Measurements from ENCODE around the gene FAM153A. TPM values are rescaled to one million over a fixed set of nuclear protein-coding genes. Genes with fewer than 3 reads are reported as not detected.
"Not testable (repeated sequence)": the region's sequence is repeated elsewhere in the genome, so short reads cannot be mapped to it uniquely, and the experiment has no call there.

Gene FAM153A
- total RNA-seq, 1 donor from 2014 or later = 0.04 TPM

DNA sequence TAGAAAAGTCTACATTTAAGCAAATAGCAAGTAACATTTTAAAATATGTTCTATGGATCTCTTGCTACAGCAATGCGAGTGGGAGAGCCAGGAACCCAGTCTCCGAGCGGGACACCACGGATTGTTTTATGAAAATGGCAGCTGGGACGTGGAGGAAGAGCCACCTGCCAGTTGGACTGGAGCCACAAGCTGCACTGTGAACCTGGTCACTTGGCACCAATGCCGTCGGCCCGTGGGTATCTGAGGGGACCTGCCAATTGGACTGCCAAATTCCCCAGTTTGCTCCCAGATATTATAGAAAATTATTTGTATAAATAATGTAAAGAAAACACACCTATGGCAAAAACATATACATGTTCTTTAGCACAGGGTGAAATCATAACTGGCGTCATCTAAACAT lies 10.6 kb upstream of the FAM153A start:
- H3K4me1 Mint-ChIP-seq; H3K27me3 Mint-ChIP-seq (ENCODE audit: low read depth); DNase-seq (ENCODE audit: low spot score in 2 of 2, unreplicated experiment in 2 of 2); H3K36me3 Mint-ChIP-seq; H3K4me3 Mint-ChIP-seq; H3K9me3 Mint-ChIP-seq; H3K27ac Mint-ChIP-seq: not testable (repeated sequence)

- not testable (repeated sequence) for H3K4me3 Mint-ChIP-seq
Observed at GRCh38 chr5:177791649-177792048, 8.9 kb upstream of the FAM153A start.

GRCh38 chr5:177782169-177782568 lies 530 bp downstream of the FAM153A start:
- H3K4me3 Mint-ChIP-seq; H3K27me3 Mint-ChIP-seq (ENCODE audit: low read depth); DNase-seq (ENCODE audit: low spot score in 2 of 2, unreplicated experiment in 2 of 2); H3K27ac Mint-ChIP-seq; H3K36me3 Mint-ChIP-seq; H3K9me3 Mint-ChIP-seq; H3K4me1 Mint-ChIP-seq: not testable (repeated sequence)

More at GRCh38 chr5:177791649-177792048, 8.9 kb upstream of the FAM153A start:
- H3K9me3 Mint-ChIP-seq; H3K27me3 Mint-ChIP-seq (ENCODE audit: low read depth); H3K4me1 Mint-ChIP-seq; DNase-seq (ENCODE audit: low spot score in 2 of 2, unreplicated experiment in 2 of 2); H3K36me3 Mint-ChIP-seq; H3K27ac Mint-ChIP-seq: not testable (repeated sequence)

GRCh38 chr5:177771206-177771605 lies 11.5 kb downstream of the FAM153A start:
- not testable (repeated sequence) for H3K9me3 Mint-ChIP-seq; H3K27me3 Mint-ChIP-seq (ENCODE audit: low read depth); DNase-seq (ENCODE audit: low spot score in 2 of 2, unreplicated experiment in 2 of 2); H3K36me3 Mint-ChIP-seq; H3K4me3 Mint-ChIP-seq; H3K4me1 Mint-ChIP-seq; H3K27ac Mint-ChIP-seq

GRCh38 chr5:177770646-177771045 lies 12.1 kb downstream of the FAM153A start:
- H3K4me1 Mint-ChIP-seq, H3K9me3 Mint-ChIP-seq: not testable (repeated sequence)

GRCh38 chr5:177763737-177764508 lies 18.8 kb downstream of the FAM153A start:
- not testable (repeated sequence) for H3K4me1 Mint-ChIP-seq; DNase-seq (ENCODE audit: low spot score in 2 of 2, unreplicated experiment in 2 of 2); H3K27me3 Mint-ChIP-seq (ENCODE audit: low read depth); H3K36me3 Mint-ChIP-seq; H3K27ac Mint-ChIP-seq; H3K9me3 Mint-ChIP-seq; H3K4me3 Mint-ChIP-seq

More at GRCh38 chr5:177770646-177771045, 12.1 kb downstream of the FAM153A start:
- H3K27me3 Mint-ChIP-seq (ENCODE audit: low read depth); H3K27ac Mint-ChIP-seq; DNase-seq (ENCODE audit: low spot score in 2 of 2, unreplicated experiment in 2 of 2); H3K36me3 Mint-ChIP-seq; H3K4me3 Mint-ChIP-seq: not testable (repeated sequence)

DNA sequence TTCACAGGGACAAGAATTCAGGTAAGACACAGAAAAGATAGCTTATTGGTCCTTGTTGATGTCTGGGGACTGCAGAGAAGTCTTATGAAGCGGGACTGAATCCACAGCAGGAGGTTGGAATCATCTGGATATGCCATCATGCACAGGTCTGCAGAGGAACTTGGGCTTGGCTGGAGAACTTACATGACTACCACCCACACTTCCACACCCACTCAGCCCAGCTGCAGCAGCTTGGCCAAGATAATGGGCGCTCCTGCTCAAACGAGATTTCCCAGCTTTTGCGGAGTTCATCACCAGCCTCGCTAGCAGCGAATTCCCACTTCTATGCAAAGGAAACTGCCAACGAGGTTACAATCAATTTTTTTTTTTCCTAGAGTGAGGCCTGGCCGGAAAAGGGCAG lies 21.7 kb downstream of the FAM153A start:
- H3K36me3 Mint-ChIP-seq; H3K4me3 Mint-ChIP-seq; H3K27me3 Mint-ChIP-seq (ENCODE audit: low read depth); H3K4me1 Mint-ChIP-seq; DNase-seq (ENCODE audit: low spot score in 2 of 2, unreplicated experiment in 2 of 2); H3K27ac Mint-ChIP-seq; H3K9me3 Mint-ChIP-seq: not testable (repeated sequence)

- not testable (repeated sequence) for DNase-seq (ENCODE audit: low spot score in 2 of 2, unreplicated experiment in 2 of 2); H3K27ac Mint-ChIP-seq; H3K9me3 Mint-ChIP-seq; H3K4me3 Mint-ChIP-seq; H3K4me1 Mint-ChIP-seq; H3K36me3 Mint-ChIP-seq; H3K27me3 Mint-ChIP-seq (ENCODE audit: low read depth)
Observed at GRCh38 chr5:177747354-177747753, 35.3 kb downstream of the FAM153A start.

- H3K4me1 Mint-ChIP-seq; H3K36me3 Mint-ChIP-seq; H3K4me3 Mint-ChIP-seq; H3K27me3 Mint-ChIP-seq (ENCODE audit: low read depth); H3K9me3 Mint-ChIP-seq; DNase-seq (ENCODE audit: low spot score in 2 of 2, unreplicated experiment in 2 of 2); H3K27ac Mint-ChIP-seq: not testable (repeated sequence)
Observed at GRCh38 chr5:177724858-177725257, 57.8 kb downstream of the FAM153A start.

GRCh38 chr5:177723831-177724485 lies 58.7 kb downstream of the FAM153A start:
- H3K36me3 Mint-ChIP-seq; H3K27ac Mint-ChIP-seq; H3K4me1 Mint-ChIP-seq; H3K27me3 Mint-ChIP-seq (ENCODE audit: low read depth); H3K9me3 Mint-ChIP-seq; H3K4me3 Mint-ChIP-seq; DNase-seq (ENCODE audit: low spot score in 2 of 2, unreplicated experiment in 2 of 2): not testable (repeated sequence)

DNA sequence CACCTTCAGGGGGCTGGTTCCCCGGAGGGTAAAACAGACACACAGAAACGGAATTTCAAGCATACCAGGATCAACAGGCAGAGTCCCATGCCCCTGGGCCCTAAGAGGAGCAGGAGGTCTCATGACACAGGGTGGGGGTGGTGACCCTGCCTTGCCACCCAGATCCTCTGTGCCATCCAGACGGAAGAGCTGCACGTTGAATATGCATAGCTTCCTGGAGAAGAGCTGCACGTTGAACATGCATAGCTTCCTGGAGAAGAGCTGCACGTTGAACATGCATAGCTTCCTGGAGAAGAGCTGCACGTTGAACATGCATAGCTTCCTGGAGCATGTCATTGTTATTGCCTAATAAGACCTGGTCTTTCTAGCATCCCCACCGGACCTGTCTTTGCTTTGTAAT lies 59.9 kb downstream of the FAM153A start:
- DNase-seq (ENCODE audit: low spot score in 2 of 2, unreplicated experiment in 2 of 2); H3K27ac Mint-ChIP-seq; H3K4me1 Mint-ChIP-seq; H3K27me3 Mint-ChIP-seq (ENCODE audit: low read depth); H3K36me3 Mint-ChIP-seq; H3K9me3 Mint-ChIP-seq; H3K4me3 Mint-ChIP-seq: not testable (repeated sequence)

GRCh38 chr5:177719989-177720388 lies 62.7 kb downstream of the FAM153A start:
- H3K4me1 Mint-ChIP-seq; H3K27ac Mint-ChIP-seq; DNase-seq (ENCODE audit: low spot score in 2 of 2, unreplicated experiment in 2 of 2); H3K36me3 Mint-ChIP-seq; H3K4me3 Mint-ChIP-seq; H3K27me3 Mint-ChIP-seq (ENCODE audit: low read depth); H3K9me3 Mint-ChIP-seq: not testable (repeated sequence)

DNA sequence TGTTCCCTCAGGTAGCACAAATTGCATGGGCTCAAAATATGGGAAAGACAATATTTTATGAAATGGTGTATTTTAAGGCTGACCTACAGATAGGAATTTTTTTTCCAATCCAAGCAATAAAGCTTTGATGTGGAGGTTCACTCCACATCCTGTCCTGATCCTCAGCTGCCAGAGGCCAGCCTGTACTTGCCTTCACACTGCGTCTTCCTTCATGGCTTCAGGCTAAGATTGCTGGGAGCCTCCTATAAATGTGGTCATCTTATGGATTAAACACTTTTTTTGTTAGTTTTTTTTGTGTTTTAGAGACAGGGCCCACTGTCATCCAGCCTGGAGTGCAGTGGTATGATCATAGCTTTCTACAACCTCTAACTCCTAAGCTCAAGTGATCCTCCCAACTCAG lies 67.3 kb downstream of the FAM153A start:
- not testable (repeated sequence) for H3K36me3 Mint-ChIP-seq; H3K4me1 Mint-ChIP-seq; H3K4me3 Mint-ChIP-seq; H3K9me3 Mint-ChIP-seq; DNase-seq (ENCODE audit: low spot score in 2 of 2, unreplicated experiment in 2 of 2); H3K27ac Mint-ChIP-seq
- peaks cover 22% of the 10 kb centered on the region for H3K27me3 Mint-ChIP-seq (ENCODE audit: low read depth)

DNA sequence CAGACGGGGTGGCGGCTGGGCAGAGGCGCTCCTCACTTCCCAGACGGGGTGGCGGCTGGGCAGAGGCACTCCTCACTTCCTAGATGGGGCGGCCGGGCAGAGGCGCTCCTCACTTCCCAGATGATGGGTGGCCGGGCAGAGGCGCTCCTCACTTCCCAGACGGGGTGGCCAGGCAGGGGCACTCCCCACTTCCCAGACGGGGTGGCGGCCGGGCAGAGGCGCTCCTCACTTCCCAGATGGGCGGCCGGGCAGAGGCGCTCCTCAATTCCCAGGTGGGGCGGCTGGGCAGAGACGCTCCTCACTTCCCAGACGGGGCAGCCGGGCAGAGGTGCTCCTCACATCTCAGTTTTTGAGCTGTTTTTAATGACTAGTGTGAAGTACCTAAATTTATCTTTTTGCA lies 86.6 kb downstream of the FAM153A start:
- peaks cover 18% of the 10 kb centered on the region for H3K27me3 Mint-ChIP-seq (ENCODE audit: low read depth)
- not testable (repeated sequence) for H3K4me1 Mint-ChIP-seq; H3K27ac Mint-ChIP-seq; H3K9me3 Mint-ChIP-seq; H3K4me3 Mint-ChIP-seq; H3K36me3 Mint-ChIP-seq; DNase-seq (ENCODE audit: low spot score in 2 of 2, unreplicated experiment in 2 of 2)
